GM23338 (cell line): Measurements from ENCODE around the gene LPIN1.
"Not testable (repeated sequence)": the region's sequence is repeated elsewhere in the genome, so short reads cannot be mapped to it uniquely, and the experiment has no call there.

ENCODE experiments used
- CREB1 ChIP-seq: fragments of 250-450 bp; sonication (Bioruptor Pico); IDR thresholded peaks from 2 replicates; pipeline ENCODE4 v1.5.0; 2020; ENCODE audit warnings: low read depth, mild to moderate bottlenecking, moderate library complexity
- EZH2 ChIP-seq: fragments of 200-600 bp; sonication (generic); IDR thresholded peaks from one replicate; pipeline ENCODE4 v1.8.0; 2017; ENCODE audit warnings: antibody characterized with exemption, mild to moderate bottlenecking, low read depth; ENCODE audit not compliant: unreplicated experiment
- EZH2phosphoT487 ChIP-seq: fragments of 200-600 bp; sonication (generic); IDR thresholded peaks from one replicate; pipeline ENCODE4 v1.8.1; 2018; ENCODE audit warnings: antibody characterized with exemption; ENCODE audit not compliant: unreplicated experiment
- JUNB ChIP-seq: IDR thresholded peaks from one replicate; pipeline ENCODE4 v1.6.1; 2016; ENCODE audit warnings: antibody characterized with exemption; ENCODE audit not compliant: unreplicated experiment
- NANOG ChIP-seq: IDR thresholded peaks from 2 replicates; pipeline ENCODE4 v1.6.1; 2016; ENCODE audit warnings: antibody characterized with exemption, borderline replicate concordance
- POLR2AphosphoS5 ChIP-seq: IDR thresholded peaks from 2 replicates; pipeline ENCODE4 v1.6.1; 2016; ENCODE audit warnings: antibody characterized with exemption, low read depth
- STAT1 ChIP-seq: IDR thresholded peaks from one replicate; pipeline ENCODE4 v1.6.1; 2016; ENCODE audit warnings: antibody characterized with exemption; ENCODE audit not compliant: unreplicated experiment
- ZNF114 ChIP-seq: fragments of 250-450 bp; sonication (Bioruptor Pico); IDR thresholded peaks from 2 replicates; pipeline ENCODE4 v1.5.0; 2020; ENCODE audit warnings: mild to moderate bottlenecking, moderate library complexity
- TF ChIP-seq, protein P1 (sequence below), 2 experiments: fragments of 200-600 bp in 1 of 2; sonication (generic) in 1 of 2; conservative IDR thresholded peaks; 2 replicates each; pipeline versions ENCODE4 v1.5.1 to v1.6.1; 2016 to 2017; ENCODE audit warnings: antibody characterized with exemption in 2 of 2, low read depth in 2 of 2, mild to moderate bottlenecking in 2 of 2, moderate library complexity in 1 of 2
- TF ChIP-seq, protein P2 (sequence below): IDR thresholded peaks from 2 replicates; pipeline ENCODE4 v1.6.1; 2016; ENCODE audit warnings: antibody characterized with exemption
- TF ChIP-seq, protein P3 (sequence below): IDR thresholded peaks from one replicate; pipeline ENCODE4 v1.6.1; 2018; ENCODE audit warnings: antibody characterized with exemption; ENCODE audit not compliant: unreplicated experiment

DNA sequence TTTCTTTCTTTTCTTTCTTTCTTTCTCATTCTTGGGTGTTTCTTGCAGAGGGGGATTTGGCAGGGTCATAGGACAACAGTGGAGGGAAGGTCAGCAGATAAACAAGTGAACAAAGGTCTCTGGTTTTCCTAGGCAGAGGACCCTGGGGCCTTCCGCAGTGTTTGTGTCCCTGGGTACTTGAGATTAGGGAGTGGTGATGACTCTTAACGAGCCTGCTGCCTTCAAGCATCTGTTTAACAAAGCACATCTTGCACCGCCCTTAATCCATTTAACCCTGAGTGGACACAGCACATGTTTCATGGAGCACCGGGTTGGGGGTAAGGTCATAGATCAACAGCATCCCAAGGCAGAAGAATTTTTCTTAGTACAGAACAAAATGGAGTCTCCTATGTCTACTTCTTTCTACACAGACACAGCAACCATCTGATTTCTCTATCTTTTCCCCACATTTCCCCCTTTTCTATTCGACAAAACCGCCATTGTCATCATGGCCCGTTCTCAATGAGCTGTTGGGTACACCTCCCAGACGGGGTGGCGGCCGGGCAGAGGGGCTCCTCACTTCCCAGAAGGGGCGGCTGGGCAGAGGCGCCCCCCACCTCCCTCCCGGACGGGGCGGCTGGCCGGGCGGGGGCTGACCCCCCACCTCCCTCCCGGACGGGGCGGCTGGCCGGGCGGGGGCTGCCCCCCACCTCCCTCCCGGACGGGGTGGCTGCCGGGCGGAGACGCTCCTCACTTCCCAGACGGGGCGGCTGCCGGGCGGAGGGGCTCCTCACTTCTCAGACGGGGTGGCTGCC lies 12.9 kb downstream of the LPIN1 start:
- TF ChIP-seq, protein P1, sequence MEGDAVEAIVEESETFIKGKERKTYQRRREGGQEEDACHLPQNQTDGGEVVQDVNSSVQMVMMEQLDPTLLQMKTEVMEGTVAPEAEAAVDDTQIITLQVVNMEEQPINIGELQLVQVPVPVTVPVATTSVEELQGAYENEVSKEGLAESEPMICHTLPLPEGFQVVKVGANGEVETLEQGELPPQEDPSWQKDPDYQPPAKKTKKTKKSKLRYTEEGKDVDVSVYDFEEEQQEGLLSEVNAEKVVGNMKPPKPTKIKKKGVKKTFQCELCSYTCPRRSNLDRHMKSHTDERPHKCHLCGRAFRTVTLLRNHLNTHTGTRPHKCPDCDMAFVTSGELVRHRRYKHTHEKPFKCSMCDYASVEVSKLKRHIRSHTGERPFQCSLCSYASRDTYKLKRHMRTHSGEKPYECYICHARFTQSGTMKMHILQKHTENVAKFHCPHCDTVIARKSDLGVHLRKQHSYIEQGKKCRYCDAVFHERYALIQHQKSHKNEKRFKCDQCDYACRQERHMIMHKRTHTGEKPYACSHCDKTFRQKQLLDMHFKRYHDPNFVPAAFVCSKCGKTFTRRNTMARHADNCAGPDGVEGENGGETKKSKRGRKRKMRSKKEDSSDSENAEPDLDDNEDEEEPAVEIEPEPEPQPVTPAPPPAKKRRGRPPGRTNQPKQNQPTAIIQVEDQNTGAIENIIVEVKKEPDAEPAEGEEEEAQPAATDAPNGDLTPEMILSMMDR (conservative IDR thresholded peaks at IDR 0.05; ENCODE audit: low read depth in 2 of 2) = not testable (repeated sequence)
- TF ChIP-seq EZH2; POLR2AphosphoS5; EZH2phosphoT487; ZNF114 (CRISPR knock-in tag); CREB1; STAT1; JUNB; NANOG: not testable (repeated sequence)
- TF ChIP-seq, protein P2, sequence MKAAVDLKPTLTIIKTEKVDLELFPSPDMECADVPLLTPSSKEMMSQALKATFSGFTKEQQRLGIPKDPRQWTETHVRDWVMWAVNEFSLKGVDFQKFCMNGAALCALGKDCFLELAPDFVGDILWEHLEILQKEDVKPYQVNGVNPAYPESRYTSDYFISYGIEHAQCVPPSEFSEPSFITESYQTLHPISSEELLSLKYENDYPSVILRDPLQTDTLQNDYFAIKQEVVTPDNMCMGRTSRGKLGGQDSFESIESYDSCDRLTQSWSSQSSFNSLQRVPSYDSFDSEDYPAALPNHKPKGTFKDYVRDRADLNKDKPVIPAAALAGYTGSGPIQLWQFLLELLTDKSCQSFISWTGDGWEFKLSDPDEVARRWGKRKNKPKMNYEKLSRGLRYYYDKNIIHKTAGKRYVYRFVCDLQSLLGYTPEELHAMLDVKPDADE = not testable (repeated sequence)
- TF ChIP-seq, protein P3, sequence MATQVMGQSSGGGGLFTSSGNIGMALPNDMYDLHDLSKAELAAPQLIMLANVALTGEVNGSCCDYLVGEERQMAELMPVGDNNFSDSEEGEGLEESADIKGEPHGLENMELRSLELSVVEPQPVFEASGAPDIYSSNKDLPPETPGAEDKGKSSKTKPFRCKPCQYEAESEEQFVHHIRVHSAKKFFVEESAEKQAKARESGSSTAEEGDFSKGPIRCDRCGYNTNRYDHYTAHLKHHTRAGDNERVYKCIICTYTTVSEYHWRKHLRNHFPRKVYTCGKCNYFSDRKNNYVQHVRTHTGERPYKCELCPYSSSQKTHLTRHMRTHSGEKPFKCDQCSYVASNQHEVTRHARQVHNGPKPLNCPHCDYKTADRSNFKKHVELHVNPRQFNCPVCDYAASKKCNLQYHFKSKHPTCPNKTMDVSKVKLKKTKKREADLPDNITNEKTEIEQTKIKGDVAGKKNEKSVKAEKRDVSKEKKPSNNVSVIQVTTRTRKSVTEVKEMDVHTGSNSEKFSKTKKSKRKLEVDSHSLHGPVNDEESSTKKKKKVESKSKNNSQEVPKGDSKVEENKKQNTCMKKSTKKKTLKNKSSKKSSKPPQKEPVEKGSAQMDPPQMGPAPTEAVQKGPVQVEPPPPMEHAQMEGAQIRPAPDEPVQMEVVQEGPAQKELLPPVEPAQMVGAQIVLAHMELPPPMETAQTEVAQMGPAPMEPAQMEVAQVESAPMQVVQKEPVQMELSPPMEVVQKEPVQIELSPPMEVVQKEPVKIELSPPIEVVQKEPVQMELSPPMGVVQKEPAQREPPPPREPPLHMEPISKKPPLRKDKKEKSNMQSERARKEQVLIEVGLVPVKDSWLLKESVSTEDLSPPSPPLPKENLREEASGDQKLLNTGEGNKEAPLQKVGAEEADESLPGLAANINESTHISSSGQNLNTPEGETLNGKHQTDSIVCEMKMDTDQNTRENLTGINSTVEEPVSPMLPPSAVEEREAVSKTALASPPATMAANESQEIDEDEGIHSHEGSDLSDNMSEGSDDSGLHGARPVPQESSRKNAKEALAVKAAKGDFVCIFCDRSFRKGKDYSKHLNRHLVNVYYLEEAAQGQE = not testable (repeated sequence)
